GM21786 (cell line): ENCODE measurements around the gene SLC22A7.

Experiments
- ATAC-seq: cut with Tn5 transposase; IDR thresholded peaks from one replicate; pipeline ENCODE4 v1.9.1; 2021; ENCODE audit not compliant: unreplicated experiment

The SLC22A7 gene

DNA sequence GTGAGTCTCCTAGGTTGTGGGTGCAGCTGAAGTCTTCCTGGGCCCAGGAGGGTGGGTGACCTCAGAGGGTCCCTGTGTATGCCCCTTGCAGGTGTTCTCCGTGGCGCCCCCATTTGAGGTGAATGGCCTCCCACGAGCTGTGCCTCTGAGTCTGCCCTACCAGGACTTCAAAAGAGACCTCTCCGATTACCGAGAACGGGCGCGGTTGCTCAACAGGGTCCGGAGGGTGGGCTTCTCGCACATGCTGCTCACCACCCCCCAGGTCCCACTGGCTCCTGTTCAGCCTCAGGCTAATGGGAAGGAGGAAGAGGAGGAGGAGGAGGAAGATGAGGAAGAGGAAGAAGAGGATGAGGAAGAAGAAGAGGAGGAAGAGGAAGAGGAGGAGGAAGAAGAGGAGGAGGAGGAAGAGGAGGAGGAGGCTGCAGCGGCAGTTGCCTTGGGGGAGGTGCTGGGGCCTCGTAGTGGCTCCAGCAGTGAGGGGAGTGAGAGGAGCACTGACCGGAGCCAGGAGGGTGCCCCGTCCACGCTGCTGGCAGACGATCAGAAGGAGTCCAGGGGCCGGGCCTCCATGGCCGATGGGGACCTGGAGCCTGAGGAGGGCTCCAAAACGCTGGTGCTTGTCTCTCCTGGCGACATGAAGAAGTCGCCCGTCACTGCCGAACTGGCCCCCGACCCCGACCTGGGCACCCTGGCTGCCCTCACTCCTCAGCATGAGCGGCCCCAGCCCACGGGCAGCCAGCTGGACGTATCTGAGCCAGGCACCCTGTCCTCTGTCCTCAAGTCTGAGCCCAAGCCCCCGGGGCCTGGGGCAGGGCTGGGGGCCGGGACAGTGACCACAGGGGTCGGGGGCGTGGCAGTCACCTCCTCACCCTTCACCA lies 15.2 kb upstream of the SLC22A7 start:
- ATAC-seq: no peak

DNA sequence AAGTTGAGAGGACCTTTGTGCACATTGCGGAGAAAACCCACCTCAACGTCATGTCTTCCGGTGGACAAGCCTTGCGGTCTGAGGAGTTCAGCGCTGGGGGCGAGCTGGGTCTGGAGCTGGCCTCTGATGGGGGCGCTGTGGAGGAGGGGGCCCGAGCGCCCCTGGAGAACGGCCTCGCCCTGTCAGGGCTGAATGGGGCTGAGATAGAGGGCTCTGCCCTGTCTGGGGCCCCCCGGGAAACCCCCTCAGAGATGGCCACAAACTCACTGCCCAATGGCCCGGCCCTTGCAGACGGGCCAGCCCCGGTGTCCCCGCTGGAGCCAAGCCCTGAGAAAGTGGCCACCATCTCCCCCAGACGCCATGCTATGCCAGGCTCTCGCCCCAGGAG lies 14.6 kb upstream of the SLC22A7 start:
- ATAC-seq: no peak

DNA sequence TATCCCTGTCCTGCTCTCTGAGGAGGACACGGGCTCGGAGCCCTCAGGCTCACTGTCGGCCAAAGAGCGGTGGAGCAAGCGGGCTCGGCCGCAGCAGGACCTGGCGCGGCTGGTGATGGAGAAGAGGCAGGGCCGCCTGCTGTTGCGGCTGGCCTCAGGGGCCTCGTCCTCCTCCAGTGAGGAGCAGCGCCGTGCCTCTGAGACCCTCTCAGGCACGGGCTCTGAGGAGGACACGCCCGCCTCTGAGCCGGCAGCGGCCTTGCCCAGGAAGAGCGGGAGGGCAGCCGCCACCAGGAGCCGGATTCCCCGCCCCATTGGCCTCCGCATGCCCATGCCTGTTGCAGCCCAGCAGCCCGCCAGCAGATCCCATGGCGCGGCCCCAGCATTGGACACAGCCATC lies 14.2 kb upstream of the SLC22A7 start:
- ATAC-seq: no peak

DNA sequence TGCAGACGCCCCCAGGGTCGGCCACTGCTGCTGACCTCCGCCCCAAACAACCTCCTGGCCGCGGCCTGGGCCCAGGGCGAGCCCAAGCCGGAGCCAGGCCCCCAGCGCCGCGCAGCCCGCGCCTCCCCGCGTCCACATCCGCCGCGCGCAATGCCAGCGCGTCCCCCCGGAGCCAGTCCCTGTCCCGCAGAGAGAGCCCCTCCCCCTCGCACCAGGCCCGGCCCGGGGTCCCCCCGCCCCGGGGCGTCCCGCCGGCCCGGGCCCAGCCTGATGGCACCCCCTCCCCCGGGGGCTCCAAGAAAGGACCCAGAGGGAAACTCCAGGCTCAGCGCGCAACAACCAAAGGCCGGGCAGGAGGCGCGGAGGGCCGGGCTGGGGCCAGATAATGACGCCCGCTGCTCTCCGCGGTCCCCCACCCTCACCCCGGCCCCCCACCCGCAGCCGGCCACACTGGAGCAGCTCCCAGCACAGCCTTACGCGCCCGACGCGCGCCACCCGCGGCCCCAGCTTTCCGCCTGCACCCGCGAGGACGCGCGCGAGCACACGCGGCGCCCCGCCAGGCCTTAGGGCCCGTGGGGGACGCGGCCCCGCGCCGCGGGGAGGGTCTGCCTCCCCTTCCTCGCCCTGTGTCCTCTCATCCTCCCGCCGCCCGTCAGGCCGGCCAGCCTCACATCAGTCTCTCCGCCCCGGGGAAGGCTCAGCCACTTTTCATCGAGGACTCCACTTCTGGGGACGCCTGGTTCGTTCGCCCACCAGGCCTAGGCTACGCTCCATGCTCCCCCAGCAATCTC lies 12.9 kb upstream of the SLC22A7 start:
- no peak for ATAC-seq

DNA sequence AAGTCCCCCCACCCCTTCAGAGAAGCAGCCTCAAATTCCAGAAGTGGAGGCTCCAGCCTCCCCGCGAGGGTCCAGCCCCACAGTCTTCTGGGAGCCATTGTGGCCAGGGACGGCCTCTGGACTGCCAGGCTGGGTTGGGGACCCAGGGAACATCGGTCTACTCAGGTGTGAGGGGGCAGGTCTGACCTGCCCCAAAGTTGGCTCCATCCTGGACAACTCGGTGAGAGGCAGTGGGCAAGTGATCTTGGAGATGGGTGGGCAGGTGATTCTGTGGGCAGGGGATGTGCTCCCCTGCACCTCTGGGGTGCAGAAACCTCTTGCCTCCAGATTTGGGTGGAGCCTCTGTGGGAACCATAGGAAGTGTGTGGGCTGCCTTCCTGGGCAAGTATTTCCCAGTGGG lies 12.2 kb upstream of the SLC22A7 start:
- ATAC-seq: no peak

DNA sequence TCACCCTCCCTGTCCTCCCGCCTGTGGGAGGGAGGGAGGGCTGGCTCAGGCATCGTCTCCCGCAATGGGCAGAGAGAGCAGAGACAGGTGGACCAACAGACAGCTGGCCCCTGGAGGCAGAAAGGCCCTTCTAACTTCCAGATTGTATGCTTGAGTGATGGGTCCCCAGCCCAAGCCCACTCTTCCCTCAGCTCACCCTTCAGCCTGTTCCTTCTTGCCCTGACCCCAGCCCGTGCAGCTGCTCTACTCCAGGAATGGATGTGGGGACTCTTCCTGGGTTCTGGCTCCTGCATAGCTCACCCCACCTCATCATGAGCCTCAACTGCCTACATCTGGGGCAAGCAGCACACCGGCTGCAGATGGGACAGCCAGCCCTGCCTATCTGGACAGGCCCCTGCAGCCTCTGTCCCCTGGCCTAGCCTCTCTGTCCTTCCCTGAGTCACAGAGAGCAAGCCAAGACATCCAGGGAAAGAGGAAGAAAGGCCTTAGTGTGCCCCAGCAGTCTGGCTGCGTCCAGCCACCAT lies 11.5 kb upstream of the SLC22A7 start:
- ATAC-seq: no peak

DNA sequence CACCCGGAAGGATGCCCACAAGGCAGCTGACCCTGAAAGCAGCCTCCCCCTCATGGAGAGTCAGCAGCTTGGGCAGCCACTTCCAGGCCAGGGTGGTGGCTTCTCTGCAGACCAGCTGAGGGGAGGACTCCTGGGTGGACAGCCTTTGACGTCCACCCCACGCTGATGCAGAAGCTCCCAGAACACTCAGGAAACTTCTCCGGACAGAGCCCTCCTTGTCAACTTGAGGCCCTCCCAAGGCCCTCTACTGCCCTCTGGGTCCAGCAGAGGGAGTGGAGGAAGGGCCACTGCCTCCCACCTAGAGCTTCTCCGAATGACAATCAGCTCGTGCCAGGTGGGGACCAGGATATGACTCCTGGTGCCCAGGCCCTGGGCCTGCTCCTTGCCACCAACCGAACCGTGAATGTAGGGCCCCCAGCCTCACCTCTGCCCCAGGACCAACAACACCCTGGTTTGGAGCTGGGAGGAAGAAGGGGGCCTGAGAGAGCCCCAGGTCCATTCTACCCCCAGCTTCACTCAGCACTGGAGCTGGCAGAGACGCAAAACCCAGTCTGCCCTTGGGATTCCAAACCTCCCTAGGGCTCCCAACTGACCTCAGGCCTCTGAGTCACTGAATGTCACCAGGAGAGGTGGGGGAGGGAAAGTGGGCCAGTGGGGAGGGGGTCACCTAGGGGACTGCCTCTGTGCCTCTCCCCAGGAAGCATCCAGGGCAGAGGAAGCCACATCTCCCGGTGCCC lies 10.9 kb upstream of the SLC22A7 start:
- ATAC-seq: no peak

DNA sequence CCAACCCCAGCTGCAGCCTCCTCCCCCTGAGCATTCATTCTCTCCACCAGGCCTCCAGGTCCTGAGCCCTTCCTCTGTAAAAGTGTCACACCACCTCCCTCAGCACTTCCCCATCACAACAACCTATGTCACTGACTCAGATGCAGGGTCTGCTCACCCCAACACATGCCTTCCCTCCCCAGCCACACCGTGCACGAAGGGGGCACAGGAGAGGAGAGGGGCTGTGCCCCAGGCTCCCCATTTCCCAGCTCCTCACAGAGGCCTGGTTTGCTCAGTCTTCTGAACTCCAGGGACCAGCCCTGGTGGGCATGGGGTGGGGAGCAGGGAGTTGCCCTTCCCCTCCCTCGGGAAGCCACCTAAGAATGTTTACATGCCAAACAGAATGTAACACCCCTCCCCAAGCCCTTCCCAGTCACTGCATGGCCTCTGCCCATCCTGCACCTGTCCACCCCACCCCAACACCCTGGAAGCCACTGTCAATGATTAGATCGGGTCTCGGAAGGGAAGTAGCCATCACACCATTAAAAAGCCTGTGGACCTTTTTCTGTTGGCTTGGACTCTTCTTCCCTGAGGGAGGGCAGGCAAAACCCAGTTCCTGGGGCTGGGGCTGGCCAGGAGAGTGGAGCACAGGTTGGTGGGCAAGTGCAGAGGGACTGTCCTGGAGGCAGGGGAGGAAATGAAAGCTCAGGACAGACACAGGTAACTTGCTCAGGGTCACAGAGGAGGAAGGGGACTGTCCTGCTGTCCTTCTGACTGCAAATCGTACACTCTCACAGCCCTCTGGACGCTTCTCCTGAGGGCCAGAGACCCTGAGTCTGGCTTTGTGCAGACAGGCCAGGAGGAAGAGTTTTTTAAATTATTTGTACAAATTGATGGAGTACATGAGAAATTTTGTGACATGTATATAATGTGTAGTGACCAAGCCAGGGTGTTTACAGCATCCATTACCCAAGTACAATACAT lies 10.1 kb upstream of the SLC22A7 start:
- ATAC-seq: no peak

DNA sequence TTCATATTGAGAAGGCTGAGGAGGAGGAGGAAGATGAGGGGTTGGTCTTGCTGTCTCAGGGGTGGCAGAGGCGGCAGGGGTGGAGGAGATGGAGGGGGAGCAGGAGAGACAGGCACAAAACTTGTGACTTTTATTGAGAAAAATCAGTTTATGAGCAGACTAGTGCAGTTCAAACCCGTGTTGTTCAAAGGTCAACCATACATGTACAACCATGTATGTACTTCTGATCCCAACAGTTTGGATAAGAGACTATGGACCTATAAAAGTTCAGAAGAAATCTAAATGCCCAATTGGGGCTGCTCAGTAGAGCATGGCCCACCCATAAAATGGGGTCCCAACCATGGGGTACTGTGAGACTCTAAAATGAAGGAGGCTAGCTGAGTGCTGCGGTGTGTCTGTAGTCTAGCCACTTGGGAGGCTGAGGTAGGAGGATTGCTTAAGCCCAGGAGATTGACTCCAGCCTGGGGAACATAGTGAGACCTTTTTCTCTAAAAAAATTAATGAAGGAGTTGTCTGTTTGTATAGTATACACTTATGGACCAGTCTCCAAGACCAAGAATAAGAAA lies 7.6 kb upstream of the SLC22A7 start:
- no peak for ATAC-seq

DNA sequence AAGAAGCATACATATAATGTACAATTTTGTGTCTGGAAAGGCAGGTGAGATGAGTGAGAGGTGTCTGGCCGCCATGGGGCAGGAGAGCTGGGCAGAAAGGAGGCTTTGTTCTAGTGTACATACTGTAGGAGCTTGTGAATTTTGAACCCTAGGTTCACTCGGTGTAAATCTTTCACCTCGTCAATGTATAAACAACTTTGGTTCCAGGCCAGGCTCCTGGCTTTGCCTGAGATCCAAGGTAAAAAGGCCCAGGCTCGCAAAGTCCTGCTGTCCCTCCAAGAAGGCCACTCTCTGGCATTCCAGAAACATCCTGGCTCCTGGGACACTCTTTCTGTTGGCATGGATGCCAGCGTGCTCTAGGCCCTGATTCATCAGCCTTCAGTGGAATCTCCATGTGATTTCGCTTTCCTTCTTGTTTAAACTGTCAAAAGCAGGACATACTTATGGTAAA lies 7.1 kb upstream of the SLC22A7 start:
- ATAC-seq: no peak

DNA sequence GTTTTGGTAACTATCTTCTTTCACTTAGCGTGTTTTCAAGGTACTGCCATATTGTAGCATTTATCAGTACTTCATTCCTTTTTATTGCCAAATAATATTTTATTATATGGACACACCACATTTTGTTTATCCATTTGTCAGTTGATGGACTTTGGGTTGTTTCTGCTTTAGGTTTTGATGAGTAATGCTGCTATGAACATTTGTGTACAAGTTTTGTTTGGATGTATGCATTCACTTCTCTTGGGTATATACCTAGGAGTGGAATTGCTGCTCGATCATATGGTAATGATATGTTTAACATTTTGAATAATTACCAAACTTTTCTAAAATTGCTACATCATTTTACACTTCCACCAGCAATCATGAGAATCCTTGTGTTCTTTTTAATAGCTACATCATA lies 6.4 kb upstream of the SLC22A7 start:
- no peak for ATAC-seq

DNA sequence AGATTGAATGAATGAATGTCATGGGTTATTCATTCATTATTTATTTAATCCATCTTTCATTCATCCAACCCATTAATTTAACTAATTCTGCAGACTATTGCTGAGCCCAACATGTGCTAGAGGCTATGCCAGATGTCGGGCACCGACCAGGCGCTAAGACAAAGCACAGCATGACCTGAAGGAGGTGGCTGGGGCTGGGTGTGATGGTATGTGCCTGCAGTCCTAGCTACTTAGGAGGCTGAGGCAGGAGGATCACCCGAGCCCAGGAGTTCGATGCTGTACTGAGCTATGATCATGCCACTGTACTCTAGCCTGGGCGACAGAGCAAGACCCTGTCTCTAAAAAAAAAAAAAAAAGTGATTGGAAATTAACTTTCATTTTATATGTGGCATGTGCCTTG lies 5.7 kb upstream of the SLC22A7 start:
- ATAC-seq: no peak

DNA sequence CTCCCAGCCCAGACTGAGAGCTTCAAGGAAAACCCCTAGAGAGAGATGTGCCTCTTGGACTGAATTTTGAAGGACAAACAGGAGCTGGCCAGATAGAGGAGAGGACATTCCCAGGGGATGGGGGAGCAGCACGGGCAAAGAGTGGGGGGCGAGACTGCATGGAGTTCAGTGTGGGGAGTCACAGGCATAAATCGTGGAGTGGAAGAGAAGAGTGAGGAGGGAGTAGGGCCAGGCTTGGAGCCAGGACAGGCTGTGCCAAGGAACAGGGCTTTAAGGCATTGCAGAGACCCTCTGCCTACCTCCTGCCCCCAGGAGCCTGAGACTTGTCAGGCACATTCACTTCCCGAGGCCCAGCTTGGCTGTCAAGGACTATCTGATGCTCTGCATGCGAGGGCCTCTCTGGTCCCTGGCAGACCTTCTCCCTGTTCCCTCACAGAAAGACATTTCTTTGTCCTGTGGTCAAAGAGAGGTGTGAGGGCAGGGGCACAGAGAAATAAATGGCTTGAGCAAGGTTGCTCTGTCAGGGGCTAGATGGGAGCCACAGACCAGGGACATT lies 5.2 kb upstream of the SLC22A7 start:
- ATAC-seq: no peak

DNA sequence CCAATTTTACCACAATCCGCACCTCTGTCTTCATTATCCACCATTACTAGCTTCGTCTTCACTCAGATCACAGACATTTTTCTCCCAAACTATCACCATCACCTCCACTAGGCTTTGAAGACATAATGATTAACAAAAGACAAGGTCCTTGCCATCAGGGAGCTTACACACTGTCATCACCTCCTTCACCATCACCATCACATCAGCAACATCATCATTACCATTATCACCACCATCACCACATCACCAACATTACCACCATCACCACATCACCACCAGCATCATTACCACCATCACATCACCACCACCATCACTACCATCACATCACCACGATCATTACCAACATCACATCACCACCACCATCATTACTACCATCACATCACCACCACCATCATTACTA lies 4.4 kb upstream of the SLC22A7 start:
- no peak for ATAC-seq

DNA sequence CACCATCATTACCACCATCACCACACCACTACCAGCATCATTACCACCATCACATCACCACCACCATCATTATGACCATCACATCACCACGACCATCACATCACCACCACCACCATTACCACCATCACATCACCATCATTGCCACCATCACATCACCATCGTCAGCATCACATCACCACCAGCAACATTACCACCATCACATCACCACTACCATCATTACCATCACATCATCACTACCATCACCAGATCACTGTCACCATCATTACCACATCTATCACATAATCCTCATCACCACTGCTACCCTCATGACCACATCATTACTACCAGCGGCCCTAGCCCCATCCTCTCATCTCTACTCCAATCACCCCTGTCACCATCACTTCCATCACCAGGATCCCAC lies 3.5 kb upstream of the SLC22A7 start:
- ATAC-seq: no peak

DNA sequence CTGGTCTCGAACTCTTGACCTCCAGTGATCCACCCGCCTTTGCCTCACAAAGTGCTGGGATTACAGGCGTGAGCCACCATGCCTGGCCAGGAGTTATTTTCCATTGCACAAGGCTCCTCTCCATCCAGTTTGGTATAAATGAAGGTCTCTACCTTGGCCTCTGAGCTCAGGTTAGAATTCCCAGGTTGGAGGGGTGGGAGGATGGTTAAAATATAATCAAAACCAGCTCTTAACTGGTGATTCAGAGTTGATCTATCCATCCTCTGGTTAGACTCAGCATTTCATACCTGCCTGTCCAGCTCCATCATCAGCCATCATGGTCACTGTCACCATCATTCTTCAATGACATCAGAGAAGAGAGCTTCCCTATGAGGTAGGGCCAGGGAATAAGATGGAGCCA lies 2.6 kb upstream of the SLC22A7 start:
- no peak for ATAC-seq

DNA sequence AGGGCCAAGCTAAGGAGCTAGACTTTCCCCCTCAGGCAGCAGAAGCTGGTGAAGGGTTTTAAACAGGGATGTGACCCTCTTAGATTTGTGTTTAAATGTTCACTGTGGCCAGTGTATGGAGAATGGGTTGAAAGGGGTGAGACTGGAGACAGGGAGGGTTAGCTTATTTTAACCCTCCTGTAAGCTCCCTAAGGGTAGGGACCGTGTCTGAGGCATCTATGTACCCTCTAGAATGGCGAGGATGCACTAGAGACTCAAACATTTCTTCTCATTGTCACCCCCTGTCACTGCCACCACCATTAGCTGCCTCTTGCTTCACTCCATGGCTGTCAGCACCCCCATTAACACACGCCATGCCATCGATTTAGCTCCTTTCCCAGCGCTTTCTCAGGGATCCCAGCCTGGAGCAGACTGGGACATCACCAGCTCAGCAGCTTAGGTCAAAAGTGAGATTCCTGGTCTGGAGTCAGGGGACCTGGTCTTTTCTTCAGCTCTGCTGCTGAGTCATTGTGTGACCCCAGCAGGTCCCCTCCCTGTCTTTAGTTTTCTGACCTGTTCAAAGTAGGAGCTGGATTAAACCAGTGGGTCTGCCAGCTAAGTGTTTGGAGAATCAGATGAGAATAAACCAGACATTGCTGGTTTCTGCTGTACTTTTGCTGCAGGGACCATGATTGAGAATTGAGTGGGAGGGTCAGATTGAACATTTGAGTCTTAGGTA lies 1.1 kb upstream of the SLC22A7 start:
- no peak for ATAC-seq

DNA sequence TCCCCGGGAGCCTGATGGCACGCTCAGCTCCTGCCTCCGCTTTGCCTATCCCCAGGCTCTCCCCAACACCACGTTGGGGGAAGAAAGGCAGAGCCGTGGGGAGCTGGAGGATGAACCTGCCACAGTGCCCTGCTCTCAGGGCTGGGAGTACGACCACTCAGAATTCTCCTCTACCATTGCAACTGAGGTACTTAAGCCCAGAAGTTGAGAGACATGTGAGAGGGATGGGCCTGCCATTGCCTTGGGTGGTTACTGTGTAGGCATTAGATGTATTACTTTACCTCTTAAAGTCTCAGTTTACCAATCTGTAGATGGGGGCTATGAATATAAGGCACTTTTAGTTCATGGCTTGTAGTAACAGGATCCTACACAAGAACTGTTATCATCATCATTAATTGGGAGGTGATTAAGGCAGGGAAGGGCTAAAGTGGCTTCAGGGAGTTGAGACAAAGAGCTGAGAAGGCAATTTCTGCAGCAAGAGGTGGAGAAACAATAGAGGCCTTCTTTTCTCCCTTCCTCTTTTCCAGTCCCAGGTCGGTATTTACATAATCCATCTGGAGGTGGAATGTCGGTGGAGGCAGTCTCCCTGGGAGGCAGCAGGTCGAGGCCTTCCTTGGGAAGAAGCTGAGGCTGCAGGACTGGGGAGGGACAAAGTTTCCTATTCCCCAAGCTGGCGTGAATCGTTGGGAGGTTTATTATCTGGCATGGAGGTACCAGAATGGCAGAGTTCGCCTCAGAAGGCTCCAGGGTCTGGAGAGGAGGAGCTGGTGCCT lies 691 bp downstream of the SLC22A7 start:
- no peak for ATAC-seq
